GM12878 (cell line): ENCODE measurements around the gene CKMT2. TPM values are rescaled to one million over a fixed set of nuclear protein-coding genes. Genes with fewer than 3 reads are reported as not detected.

Experiments used
- BACH1 ChIP-seq: fragments of 450-650 bp; IDR thresholded peaks from 2 replicates; pipeline ENCODE4 v1.6.1; 2017; ENCODE audit warnings: mild to moderate bottlenecking, borderline replicate concordance
- DPF2 ChIP-seq: fragments of 450-650 bp; IDR thresholded peaks from 2 replicates; pipeline ENCODE4 v1.6.1; 2017; ENCODE audit warnings: mild to moderate bottlenecking
- GATAD2B ChIP-seq: fragments of 450-650 bp; conservative IDR thresholded peaks from 2 replicates; pipeline ENCODE4 v1.6.1; 2017; ENCODE audit warnings: low read depth, mild to moderate bottlenecking, moderate library complexity
- IKZF1 ChIP-seq: fragments of 450-650 bp; conservative IDR thresholded peaks from 2 replicates; pipeline ENCODE4 v1.6.1; 2017; ENCODE audit warnings: antibody characterized with exemption, mild to moderate bottlenecking
- JUND ChIP-seq: IDR thresholded peaks from 2 replicates; pipeline ENCODE4 v1.6.1; 2012; ENCODE audit warnings: low read depth, mild to moderate bottlenecking, low read length, improper control_type of control experiment, moderate library complexity
- KAT2A ChIP-seq: conservative IDR thresholded peaks from 2 replicates; pipeline ENCODE4 v1.6.1; 2011; ENCODE audit warnings: low read depth, low read length; ENCODE audit not compliant: control insufficient read depth
- KDM1A ChIP-seq: fragments of 200-600 bp; sonication (generic); IDR thresholded peaks from 2 replicates; pipeline ENCODE4 v1.6.1; 2016; ENCODE audit warnings: borderline replicate concordance
- LARP7 ChIP-seq: fragments of 450-650 bp; IDR thresholded peaks from 2 replicates; pipeline ENCODE4 v1.6.1; 2017; ENCODE audit warnings: mild to moderate bottlenecking
- MEF2A ChIP-seq: IDR thresholded peaks from 2 replicates; pipeline ENCODE4 v1.6.1; 2011; ENCODE audit warnings: low read depth, mild to moderate bottlenecking, low read length, moderate library complexity; ENCODE audit not compliant: insufficient read depth
- NFIC ChIP-seq: IDR thresholded peaks from 2 replicates; pipeline ENCODE4 v1.6.1; 2012; ENCODE audit warnings: low read depth, mild to moderate bottlenecking, inconsistent platforms, low read length, moderate library complexity
- PAX5 ChIP-seq: IDR thresholded peaks from 2 replicates; pipeline ENCODE4 v1.6.1; 2011; ENCODE audit warnings: low read depth, low read length, borderline replicate concordance
- POLR2AphosphoS2 ChIP-seq: IDR thresholded peaks from 2 replicates; pipeline ENCODE4 v1.6.1; 2011; ENCODE audit warnings: low read depth, mild to moderate bottlenecking, low read length, improper control_type of control experiment, moderate library complexity
- PRDM15 ChIP-seq: fragments of 450-650 bp; formaldehyde crosslinking; IDR thresholded peaks from 2 replicates; pipeline ENCODE4 v1.4.0; 2020; ENCODE audit warnings: mild to moderate bottlenecking, moderate library complexity
- RBBP5 ChIP-seq: fragments of 200-600 bp; sonication (generic); conservative IDR thresholded peaks from 2 replicates; pipeline ENCODE4 v1.6.1; 2016
- SIN3A ChIP-seq: IDR thresholded peaks from 2 replicates; pipeline ENCODE4 v1.6.1; 2012; ENCODE audit warnings: low read depth, low read length, improper control_type of control experiment
- YY1 ChIP-seq: IDR thresholded peaks from 2 replicates; pipeline ENCODE4 v1.6.1; 2011; ENCODE audit warnings: low read depth, mild to moderate bottlenecking, low read length
- ZBED1 ChIP-seq: IDR thresholded peaks from 2 replicates; pipeline ENCODE4 v1.6.1; 2016; ENCODE audit warnings: borderline replicate concordance
- ZNF622 ChIP-seq: fragments of 450-650 bp; IDR thresholded peaks from 2 replicates; pipeline ENCODE4 v1.6.1; 2017; ENCODE audit warnings: mild to moderate bottlenecking, inconsistent platforms
- ZZZ3 ChIP-seq: IDR thresholded peaks from 2 replicates; pipeline ENCODE4 v1.6.1; 2011; ENCODE audit warnings: low read depth; ENCODE audit not compliant: control insufficient read depth, insufficient read length
- polyA plus RNA-seq, 11 experiments: library from polyadenylated mRNA; depleted of rRNA in 4 of 11; unstranded in 6 of 11; stranded (reverse) in 5 of 11; fragments of >200 nt; fragmentation: Nextera tagmentation in 4 of 11; fragmentation: Illumina TruSeq in 1 of 11; extraction: Ambion mirVana in 4 of 11; extraction: Trizol in 1 of 11; gene quantifications; 1 replicate in 1 of 11; 2 replicates in 10 of 11; pipeline versions ENCODE4 v1.2.1 to v1.2.3, GENCODE V29; 2011 to 2016; ENCODE audit warnings: inconsistent platforms in 2 of 11, missing spikeins in 2 of 11, low read depth in 1 of 11
- total RNA-seq, 4 experiments: library from RNA; depleted of rRNA in 3 of 4; stranded (reverse); fragments of >200 nt in 3 of 4; fragmentation: Illumina TruSeq in 1 of 4; extraction: Trizol in 1 of 4; gene quantifications; 2 replicates each; pipeline versions ENCODE4 v1.2.1 to v1.2.3, GENCODE V29; 2013 to 2021
- TF ChIP-seq, protein P1 (sequence below): fragments of 450-650 bp; IDR thresholded peaks from 2 replicates; pipeline ENCODE4 v1.6.1; 2017; ENCODE audit warnings: mild to moderate bottlenecking, moderate library complexity
- TF ChIP-seq, protein P2 (sequence below): fragments of 450-650 bp; IDR thresholded peaks from 2 replicates; pipeline ENCODE4 v1.6.1; 2017; ENCODE audit warnings: mild to moderate bottlenecking, low read depth, inconsistent platforms; ENCODE audit not compliant: poor library complexity, severe bottlenecking

CKMT2 gene
- total and polyA plus RNA-seq, 10 of the 15 experiments (the other 5 are each of a cell fraction or from before 2014, with no cell fraction given): 0.70 to 1.2 TPM; not detected in 8

GRCh38 chr5:81301271-81302015, 68.3 kb downstream of the CKMT2 start, which contains the start of gene ZCCHC9 (continued):
- TF ChIP-seq, protein P1, sequence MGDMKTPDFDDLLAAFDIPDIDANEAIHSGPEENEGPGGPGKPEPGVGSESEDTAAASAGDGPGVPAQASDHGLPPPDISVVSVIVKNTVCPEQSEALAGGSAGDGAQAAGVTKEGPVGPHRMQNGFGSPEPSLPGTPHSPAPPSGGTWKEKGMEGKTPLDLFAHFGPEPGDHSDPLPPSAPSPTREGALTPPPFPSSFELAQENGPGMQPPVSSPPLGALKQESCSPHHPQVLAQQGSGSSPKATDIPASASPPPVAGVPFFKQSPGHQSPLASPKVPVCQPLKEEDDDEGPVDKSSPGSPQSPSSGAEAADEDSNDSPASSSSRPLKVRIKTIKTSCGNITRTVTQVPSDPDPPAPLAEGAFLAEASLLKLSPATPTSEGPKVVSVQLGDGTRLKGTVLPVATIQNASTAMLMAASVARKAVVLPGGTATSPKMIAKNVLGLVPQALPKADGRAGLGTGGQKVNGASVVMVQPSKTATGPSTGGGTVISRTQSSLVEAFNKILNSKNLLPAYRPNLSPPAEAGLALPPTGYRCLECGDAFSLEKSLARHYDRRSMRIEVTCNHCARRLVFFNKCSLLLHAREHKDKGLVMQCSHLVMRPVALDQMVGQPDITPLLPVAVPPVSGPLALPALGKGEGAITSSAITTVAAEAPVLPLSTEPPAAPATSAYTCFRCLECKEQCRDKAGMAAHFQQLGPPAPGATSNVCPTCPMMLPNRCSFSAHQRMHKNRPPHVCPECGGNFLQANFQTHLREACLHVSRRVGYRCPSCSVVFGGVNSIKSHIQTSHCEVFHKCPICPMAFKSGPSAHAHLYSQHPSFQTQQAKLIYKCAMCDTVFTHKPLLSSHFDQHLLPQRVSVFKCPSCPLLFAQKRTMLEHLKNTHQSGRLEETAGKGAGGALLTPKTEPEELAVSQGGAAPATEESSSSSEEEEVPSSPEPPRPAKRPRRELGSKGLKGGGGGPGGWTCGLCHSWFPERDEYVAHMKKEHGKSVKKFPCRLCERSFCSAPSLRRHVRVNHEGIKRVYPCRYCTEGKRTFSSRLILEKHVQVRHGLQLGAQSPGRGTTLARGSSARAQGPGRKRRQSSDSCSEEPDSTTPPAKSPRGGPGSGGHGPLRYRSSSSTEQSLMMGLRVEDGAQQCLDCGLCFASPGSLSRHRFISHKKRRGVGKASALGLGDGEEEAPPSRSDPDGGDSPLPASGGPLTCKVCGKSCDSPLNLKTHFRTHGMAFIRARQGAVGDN: peak; percentile 80; the same call in 1 of the 2 replicates
- TF ChIP-seq GATAD2B (peak; percentile 64; the same call in 1 of the 2 replicates), POLR2AphosphoS2 (peak; percentile 70; the same call in 1 of the 2 replicates), NFIC (no peak; the same call in 1 of the 2 replicates), MEF2A (0 out of 2 replicates have a peak, but pooled peaks have one; percentile 51), ZNF622 (no peak), RBBP5 (0 out of 2 replicates have a peak, but pooled peaks have one; percentile 19), JUND (0 out of 2 replicates have a peak, but pooled peaks have one; percentile 31), PAX5 (0 out of 2 replicates have a peak, but pooled peaks have one; percentile 12), ZZZ3 (no peak), IKZF1 (peak; percentile 80), PRDM15 (CRISPR knock-in tag) (no peak), LARP7 (peak; percentile 82; the same call in 1 of the 2 replicates), BACH1 (peak; percentile 84), KAT2A (no peak), SIN3A (0 out of 2 replicates have a peak, but pooled peaks have one; percentile 26), YY1 (peak; percentile 71; the same call in 1 of the 2 replicates), KDM1A (no peak), DPF2 (peak; percentile 55; the same call in 1 of the 2 replicates), ZBED1 (0 out of 2 replicates have a peak, but pooled peaks have one; percentile 36)
- TF ChIP-seq, protein P2, sequence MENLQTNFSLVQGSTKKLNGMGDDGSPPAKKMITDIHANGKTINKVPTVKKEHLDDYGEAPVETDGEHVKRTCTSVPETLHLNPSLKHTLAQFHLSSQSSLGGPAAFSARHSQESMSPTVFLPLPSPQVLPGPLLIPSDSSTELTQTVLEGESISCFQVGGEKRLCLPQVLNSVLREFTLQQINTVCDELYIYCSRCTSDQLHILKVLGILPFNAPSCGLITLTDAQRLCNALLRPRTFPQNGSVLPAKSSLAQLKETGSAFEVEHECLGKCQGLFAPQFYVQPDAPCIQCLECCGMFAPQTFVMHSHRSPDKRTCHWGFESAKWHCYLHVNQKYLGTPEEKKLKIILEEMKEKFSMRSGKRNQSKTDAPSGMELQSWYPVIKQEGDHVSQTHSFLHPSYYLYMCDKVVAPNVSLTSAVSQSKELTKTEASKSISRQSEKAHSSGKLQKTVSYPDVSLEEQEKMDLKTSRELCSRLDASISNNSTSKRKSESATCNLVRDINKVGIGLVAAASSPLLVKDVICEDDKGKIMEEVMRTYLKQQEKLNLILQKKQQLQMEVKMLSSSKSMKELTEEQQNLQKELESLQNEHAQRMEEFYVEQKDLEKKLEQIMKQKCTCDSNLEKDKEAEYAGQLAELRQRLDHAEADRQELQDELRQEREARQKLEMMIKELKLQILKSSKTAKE: peak; percentile 30
